HK-2 (cell line): ENCODE results near the gene CTSH.
"Not testable (repeated sequence)": the region's sequence is repeated elsewhere in the genome, so short reads cannot be mapped to it uniquely, and the experiment has no call there.

Source experiments
- DNase-seq: peaks from one replicate; pipeline ENCODE4 v3.0.0-alpha.2; 2018; ENCODE audit not compliant: unreplicated experiment

Gene CTSH

DNA sequence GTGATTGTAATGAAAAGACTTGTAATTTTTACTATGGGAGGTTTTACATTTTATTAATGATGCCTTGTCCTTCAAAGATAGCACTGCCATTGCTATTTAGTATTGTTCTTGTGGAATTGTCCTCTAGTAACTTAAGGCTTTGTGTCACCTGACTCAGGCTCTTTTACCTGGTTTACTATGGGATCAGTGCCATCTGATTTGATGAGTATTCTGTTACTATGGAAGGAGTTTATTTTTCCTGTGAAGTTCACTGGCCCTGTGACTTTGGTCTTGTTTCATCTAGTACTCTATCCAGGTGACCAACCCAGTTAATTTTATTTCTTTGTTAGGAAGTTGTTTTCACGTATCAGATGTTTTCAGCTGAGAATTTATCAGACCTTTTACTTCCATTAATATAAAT is 63.2 kb downstream of the CTSH start:
- DNase-seq, result no peak

DNA sequence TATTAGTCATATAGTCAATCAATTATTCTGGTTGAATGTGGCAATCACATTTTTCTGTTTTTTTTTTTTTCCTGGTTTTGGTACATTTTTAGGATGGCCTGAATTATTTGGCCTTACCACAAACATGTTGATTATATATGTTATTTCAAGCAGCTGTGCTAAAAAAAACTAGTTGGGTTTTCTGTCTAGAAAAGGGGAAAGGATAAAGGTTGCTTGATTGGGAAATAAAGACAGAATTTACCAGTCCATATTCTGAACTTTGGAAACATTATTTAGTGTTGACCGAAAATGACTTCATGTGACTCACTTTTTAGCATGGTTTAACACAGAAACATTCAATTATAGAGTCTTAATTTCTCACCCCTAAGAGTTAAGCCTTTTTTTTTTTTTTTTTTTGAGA is 64.0 kb downstream of the CTSH start:
- no peak for DNase-seq

- DNase-seq, result no peak
Observed at GRCh38 chr15:78880242-78880533, 64.7 kb downstream of the CTSH start.

GRCh38 chr15:78879517-78880241 is 65.2 kb downstream of the CTSH start:
- DNase-seq, result no peak

DNA sequence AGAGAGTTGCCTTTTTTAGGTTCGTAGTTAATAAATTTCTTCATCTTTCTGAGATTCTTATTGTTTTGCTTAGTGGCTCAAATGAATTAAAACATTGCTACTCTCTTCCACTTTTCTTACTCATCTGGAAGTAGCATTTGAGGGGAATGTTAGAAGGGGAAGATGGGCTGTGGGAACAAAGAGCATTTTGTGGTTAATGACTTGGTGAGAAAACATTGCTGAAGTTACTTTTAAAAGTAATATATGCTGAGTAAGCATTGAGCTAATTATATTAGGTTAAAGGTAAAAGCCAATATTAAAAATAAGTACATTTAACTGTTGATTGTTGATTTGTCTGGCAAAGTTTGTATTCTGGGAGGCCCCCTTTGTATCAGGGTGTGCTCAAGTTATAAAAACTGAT is 66.5 kb downstream of the CTSH start:
- DNase-seq, result no peak

- DNase-seq, result not testable (repeated sequence)
Observed at GRCh38 chr15:78876954-78877353, 67.9 kb downstream of the CTSH start.

DNA sequence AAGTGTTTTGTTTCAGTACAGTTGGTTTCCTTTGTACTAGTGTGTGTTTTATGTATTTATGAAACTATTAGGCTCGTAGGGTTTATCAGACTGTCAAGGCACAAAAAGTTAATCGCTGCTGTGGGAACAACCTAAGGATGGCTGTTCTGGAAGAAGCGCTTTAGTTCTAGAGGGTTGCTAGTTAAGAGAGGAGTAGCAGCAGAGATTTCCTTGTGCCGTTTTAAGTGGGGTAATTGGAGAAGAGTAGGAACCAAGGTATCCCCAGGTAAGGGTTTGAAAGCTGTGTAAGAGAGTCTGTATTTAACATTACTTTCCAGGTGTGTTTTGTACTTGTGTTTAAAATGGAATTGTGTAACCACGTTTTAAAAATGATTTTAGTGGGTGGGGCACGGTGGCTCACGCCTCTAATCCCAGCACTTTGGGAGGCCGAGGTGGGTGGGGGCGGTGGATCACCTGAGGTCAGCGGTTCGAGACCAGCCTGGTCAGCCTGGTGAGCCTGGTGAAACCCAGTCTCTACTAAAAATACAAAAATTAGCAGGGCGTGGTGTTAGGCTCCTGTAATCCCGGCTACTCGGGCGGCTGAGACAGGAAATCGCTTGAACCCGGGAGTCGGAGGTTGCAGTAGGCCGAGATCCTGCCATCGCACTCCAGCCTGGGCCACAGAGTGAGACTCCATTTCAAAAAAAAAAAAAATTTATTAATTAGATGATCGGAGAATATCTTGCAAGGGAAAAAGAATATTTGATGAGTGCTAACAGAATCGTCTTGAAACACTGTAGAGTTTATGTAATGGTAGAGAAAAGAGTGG is 69.5 kb downstream of the CTSH start:
- DNase-seq, result no peak

GRCh38 chr15:78873793-78874765 is 70.8 kb downstream of the CTSH start:
- DNase-seq, result no peak

- DNase-seq, result peak; percentile 79
Observed at GRCh38 chr15:78872972-78873792, 71.7 kb downstream of the CTSH start.

DNA sequence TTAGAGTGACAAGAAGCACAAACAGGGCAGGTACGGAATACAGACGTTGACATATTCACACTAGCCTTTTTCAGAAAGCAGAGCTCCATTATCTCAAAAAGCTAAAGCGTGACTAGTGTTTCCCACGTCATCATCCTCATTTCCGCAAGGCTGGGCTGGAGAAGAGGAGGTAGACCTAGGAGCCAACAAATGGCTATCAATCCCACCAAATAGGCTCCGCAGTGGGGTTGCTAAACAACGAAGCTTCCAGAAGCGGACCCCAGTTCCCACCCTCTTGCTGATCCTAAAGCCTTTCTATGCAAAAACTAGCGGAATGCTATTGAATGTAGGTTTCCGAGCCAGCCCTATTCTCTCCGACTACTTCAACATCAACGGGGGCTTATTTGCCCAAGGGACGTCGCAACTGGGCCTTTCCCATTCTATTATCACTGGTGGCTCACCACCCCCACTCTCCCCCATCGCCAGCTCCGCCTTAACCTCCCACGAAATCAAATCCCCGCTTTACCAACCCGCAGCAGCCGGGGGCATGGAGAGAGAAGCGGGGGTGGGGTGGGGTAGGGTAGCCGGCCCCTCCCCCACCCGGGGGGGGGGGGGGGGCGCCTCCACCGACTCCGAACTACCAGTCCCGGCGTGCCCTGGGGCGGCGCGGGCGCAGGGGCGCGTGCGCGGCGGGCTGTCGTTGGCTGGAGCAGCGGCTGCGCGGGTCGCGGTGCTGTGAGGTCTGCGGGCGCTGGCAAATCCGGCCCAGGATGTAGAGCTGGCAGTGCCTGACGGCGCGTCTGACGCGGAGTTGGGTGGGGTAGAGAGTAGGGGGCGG is 72.5 kb downstream of the CTSH start, which contains the start of gene MORF4L1:
Gene MORF4L1, plus strand, starts transcription at position 736 of the 817 bp plus-strand sequence. CDS start 128 bp downstream, outside the sequence.
- DNase-seq, result peak; percentile 91

DNA sequence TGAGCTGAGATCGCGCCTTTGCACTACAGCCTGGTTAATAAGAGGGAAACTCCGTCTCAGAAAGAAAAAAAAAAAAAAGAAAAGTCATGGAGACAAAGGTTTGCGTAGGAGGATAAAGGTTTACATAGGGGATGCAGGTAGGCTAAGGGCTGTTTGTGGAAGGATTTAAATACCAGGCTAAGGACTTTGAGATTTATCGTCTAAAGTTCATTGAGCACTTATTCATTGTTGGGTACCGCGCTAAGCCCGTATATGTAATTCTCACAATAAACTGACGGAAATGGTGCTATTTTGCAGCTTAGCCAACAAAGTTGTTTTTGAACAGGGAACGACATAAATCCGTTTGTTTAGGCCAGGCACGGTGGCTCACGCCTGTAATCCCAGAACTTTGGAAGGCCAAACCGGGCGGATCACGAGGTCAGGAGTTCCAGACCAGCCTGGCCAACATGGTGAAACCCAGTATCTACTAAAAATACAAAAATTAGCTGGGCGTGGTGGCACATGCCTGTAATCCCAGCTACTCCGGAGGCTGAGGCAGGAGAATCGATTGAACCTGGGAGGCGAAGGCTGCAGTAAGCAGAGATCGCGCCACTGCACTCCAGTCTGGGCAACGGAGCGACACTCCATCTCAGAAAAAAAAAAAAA is 73.2 kb downstream of the CTSH start:
- not testable (repeated sequence) for DNase-seq
